ENCODE results near the gene DPH7. TPM values are rescaled to one million over a fixed set of nuclear protein-coding genes. Genes with fewer than 3 reads are reported as not detected.

Gene DPH7
- total RNA-seq, 1 experiment from 2014 or later = 58.4 TPM

- no peaks in the 10 kb centered on the region for H3K4me1 Mint-ChIP-seq (ENCODE audit: low read depth, unreplicated experiment)
- ChIA-PET POLR2A (no interaction called here), CTCF (no interaction called here)
- H3K36me3 Mint-ChIP-seq (ENCODE audit: insufficient read depth, unreplicated experiment) = peaks cover 46% of the 10 kb centered on the region
- intact Hi-C loops (cut with micrococcal nuclease; ENCODE audit: unreplicated experiment) = no loop called here
- Histone ChIP-seq H3K4me1 (peaks cover 6% of the 10 kb centered on the region), H3K36me3 (ENCODE audit: control insufficient read depth, insufficient read depth, low read length) (peaks cover 3% of the 10 kb centered on the region), H3K4me3 (ENCODE audit: low read depth, low read length) (no peak overlapping the region), H3K9me3 (no peaks in the 10 kb centered on the region), H3K27me3 (replicated peaks; ENCODE audit: control insufficient read depth, insufficient read depth, low read length) (no peaks in the 10 kb centered on the region)
- H3K27ac Mint-ChIP-seq (ENCODE audit: unreplicated experiment) = no peak overlapping the region
- TF ChIP-seq, protein P1, sequence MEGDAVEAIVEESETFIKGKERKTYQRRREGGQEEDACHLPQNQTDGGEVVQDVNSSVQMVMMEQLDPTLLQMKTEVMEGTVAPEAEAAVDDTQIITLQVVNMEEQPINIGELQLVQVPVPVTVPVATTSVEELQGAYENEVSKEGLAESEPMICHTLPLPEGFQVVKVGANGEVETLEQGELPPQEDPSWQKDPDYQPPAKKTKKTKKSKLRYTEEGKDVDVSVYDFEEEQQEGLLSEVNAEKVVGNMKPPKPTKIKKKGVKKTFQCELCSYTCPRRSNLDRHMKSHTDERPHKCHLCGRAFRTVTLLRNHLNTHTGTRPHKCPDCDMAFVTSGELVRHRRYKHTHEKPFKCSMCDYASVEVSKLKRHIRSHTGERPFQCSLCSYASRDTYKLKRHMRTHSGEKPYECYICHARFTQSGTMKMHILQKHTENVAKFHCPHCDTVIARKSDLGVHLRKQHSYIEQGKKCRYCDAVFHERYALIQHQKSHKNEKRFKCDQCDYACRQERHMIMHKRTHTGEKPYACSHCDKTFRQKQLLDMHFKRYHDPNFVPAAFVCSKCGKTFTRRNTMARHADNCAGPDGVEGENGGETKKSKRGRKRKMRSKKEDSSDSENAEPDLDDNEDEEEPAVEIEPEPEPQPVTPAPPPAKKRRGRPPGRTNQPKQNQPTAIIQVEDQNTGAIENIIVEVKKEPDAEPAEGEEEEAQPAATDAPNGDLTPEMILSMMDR (IDR thresholded peaks at IDR 0.05; ENCODE audit: insufficient read depth in 1 of 2, low read depth in 1 of 2, low read length in 1 of 2, severe bottlenecking in 1 of 2, unreplicated experiment in 1 of 2) = no peak
- BruUV-seq (replicated peaks) = no TSS peak
- DNase-seq = no peak
- H3K4me3 Mint-ChIP-seq (ENCODE audit: unreplicated experiment) = no peak overlapping the region
- no peaks in the 10 kb centered on the region for H3K9me3 Mint-ChIP-seq (ENCODE audit: unreplicated experiment)
- H3K27me3 Mint-ChIP-seq (ENCODE audit: insufficient read depth, unreplicated experiment) = no peaks in the 10 kb centered on the region
Observed at GRCh38 chr9:137583957-137584356, 5.2 kb upstream of the DPH7 start.

GRCh38 chr9:137583347-137583746, 4.6 kb upstream of the DPH7 start:
- intact Hi-C loops (cut with micrococcal nuclease; ENCODE audit: unreplicated experiment) = no loop called here

DNA sequence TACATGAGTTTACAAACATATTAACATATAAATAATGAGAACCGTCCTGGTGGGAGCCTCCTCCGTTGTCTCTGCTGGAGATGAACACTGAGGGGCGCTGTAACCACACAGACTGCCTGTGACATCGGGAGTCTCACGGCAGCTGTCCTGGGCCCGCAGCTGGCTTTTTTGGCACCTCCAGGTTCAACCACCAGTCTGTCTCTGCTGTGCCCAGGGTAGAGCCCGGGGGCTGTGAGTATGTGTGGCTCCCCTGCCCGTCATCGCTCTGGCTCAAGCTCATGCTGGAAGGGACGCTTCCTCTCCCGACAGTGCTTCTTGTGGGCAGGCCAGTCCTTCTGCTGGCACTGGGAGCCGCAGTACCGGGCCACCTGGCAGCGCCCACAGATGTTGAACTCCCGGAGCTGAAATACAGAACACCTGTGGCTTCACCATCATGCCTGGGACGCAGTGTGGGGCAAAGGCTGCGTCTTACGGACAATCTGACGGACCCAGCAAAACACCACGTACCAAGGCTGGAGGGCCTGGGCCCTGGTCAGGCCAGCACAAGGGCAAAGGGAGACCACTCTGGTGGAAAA, 3.6 kb upstream of the DPH7 start:
- CTCF ChIA-PET = interaction anchor here (0.6 to 2.1 kb wide), 3 partner anchors 9 to 622 kb away, joined by 3 to 6 read pairs (median 5); partner anchors contain the start of gene ZMYND19
- POLR2A ChIA-PET = interaction anchor here (0.6 kb wide), 1 partner anchor 30 kb away, joined by 3 read pairs; no protein-coding TSS in a partner anchor
- Mint-ChIP-seq H3K36me3 (ENCODE audit: insufficient read depth, unreplicated experiment) (peaks cover 54% of the 10 kb centered on the region), H3K9me3 (ENCODE audit: unreplicated experiment) (no peaks in the 10 kb centered on the region), H3K27me3 (ENCODE audit: insufficient read depth, unreplicated experiment) (no peaks in the 10 kb centered on the region), H3K27ac (ENCODE audit: unreplicated experiment) (no peak overlapping the region), H3K4me1 (ENCODE audit: low read depth, unreplicated experiment) (no peaks in the 10 kb centered on the region), H3K4me3 (ENCODE audit: unreplicated experiment) (no peak overlapping the region)
- peak in 1 of 2 experiments; percentile 39 for DNase-seq
- no TSS peak for BruUV-seq (replicated peaks)
- Histone ChIP-seq H3K4me3 (ENCODE audit: low read depth, low read length) (no peak overlapping the region), H3K4me1 (peaks cover 9% of the 10 kb centered on the region), H3K27me3 (replicated peaks; ENCODE audit: control insufficient read depth, insufficient read depth, low read length) (no peaks in the 10 kb centered on the region), H3K9me3 (no peaks in the 10 kb centered on the region), H3K36me3 (ENCODE audit: control insufficient read depth, insufficient read depth, low read length) (peaks cover 3% of the 10 kb centered on the region; the same call in 1 of the 2 replicates)
- TF ChIP-seq, protein P1 (IDR thresholded peaks at IDR 0.05; ENCODE audit: insufficient read depth in 1 of 2, low read depth in 1 of 2, low read length in 1 of 2, severe bottlenecking in 1 of 2, unreplicated experiment in 1 of 2) = peak in 1 of 2 experiments; percentile 2
- intact Hi-C loops (cut with micrococcal nuclease; ENCODE audit: unreplicated experiment) = no loop called here

More at GRCh38 chr9:137583347-137583746, 4.6 kb upstream of the DPH7 start:
- Histone ChIP-seq H3K4me1 (peaks cover 4% of the 10 kb centered on the region), H3K9me3 (no peaks in the 10 kb centered on the region), H3K27me3 (replicated peaks; ENCODE audit: control insufficient read depth, insufficient read depth, low read length) (no peaks in the 10 kb centered on the region), H3K36me3 (ENCODE audit: control insufficient read depth, insufficient read depth, low read length) (peaks cover 3% of the 10 kb centered on the region), H3K4me3 (ENCODE audit: low read depth, low read length) (no peak overlapping the region)
- no peaks in the 10 kb centered on the region for H3K27me3 Mint-ChIP-seq (ENCODE audit: insufficient read depth, unreplicated experiment)
- peaks cover 52% of the 10 kb centered on the region for H3K36me3 Mint-ChIP-seq (ENCODE audit: insufficient read depth, unreplicated experiment)
- BruUV-seq (replicated peaks) = no TSS peak
- ChIA-PET POLR2A (no interaction called here), CTCF (no interaction called here)
- H3K9me3 Mint-ChIP-seq (ENCODE audit: unreplicated experiment) = no peaks in the 10 kb centered on the region
- no peak overlapping the region for H3K4me3 Mint-ChIP-seq (ENCODE audit: unreplicated experiment)
- no peak overlapping the region for H3K27ac Mint-ChIP-seq (ENCODE audit: unreplicated experiment)
- TF ChIP-seq, protein P1 (IDR thresholded peaks at IDR 0.05; ENCODE audit: insufficient read depth in 1 of 2, low read depth in 1 of 2, low read length in 1 of 2, severe bottlenecking in 1 of 2, unreplicated experiment in 1 of 2) = no peak
- DNase-seq = no peak
- no peaks in the 10 kb centered on the region for H3K4me1 Mint-ChIP-seq (ENCODE audit: low read depth, unreplicated experiment)
